ENCODE measurements around the gene MUC5B.

DNA sequence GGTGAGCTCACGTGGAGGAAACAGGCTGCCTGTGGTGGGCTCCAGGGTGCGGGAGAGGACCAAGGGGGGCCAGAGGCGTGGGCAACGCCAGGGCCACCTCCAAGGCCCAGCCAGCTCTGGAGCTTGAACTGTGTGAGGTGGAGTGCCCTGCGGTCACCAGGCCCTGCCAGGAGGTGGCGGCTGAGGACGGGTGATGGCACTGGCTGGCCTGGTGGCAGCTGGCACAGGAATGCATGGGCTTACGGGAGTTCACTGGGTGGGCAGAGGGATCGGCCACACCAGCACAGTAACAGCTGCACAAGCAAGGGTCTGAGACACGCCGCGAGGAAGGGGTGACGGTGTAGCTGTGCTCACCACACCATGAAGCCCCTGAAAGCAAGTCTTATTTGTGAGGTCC is 70.8 kb downstream of the MUC5B start:
- TF ChIP-seq, protein P1, sequence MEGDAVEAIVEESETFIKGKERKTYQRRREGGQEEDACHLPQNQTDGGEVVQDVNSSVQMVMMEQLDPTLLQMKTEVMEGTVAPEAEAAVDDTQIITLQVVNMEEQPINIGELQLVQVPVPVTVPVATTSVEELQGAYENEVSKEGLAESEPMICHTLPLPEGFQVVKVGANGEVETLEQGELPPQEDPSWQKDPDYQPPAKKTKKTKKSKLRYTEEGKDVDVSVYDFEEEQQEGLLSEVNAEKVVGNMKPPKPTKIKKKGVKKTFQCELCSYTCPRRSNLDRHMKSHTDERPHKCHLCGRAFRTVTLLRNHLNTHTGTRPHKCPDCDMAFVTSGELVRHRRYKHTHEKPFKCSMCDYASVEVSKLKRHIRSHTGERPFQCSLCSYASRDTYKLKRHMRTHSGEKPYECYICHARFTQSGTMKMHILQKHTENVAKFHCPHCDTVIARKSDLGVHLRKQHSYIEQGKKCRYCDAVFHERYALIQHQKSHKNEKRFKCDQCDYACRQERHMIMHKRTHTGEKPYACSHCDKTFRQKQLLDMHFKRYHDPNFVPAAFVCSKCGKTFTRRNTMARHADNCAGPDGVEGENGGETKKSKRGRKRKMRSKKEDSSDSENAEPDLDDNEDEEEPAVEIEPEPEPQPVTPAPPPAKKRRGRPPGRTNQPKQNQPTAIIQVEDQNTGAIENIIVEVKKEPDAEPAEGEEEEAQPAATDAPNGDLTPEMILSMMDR (IDR thresholded peaks at IDR 0.05), result peak in 2 of 12 donors; percentile 22 to 37
- TF ChIP-seq POLR2A (IDR thresholded peaks at IDR 0.05), result no peak

All from heart left ventricle (tissue), 13 donors.